Vagina (tissue), 2 donors: ENCODE measurements around the gene ANKRD24.

Experiments
- CTCF ChIP-seq, 3 experiments: fragments of 450-650 bp in 2 of 3; fragments of 200-600 bp in 1 of 3; sonication (generic) in 1 of 3; IDR thresholded peaks; one replicate each; pipeline ENCODE4 v1.5.1; 2017 to 2019; ENCODE audit warnings: antibody characterized with exemption in 3 of 3, mild to moderate bottlenecking in 2 of 3, moderate library complexity in 2 of 3
- POLR2A ChIP-seq, 2 donors: fragments of 450-650 bp; IDR thresholded peaks; one replicate each; pipeline ENCODE4 v1.6.1; 2017; ENCODE audit warnings: antibody characterized with exemption in 2 of 2, mild to moderate bottlenecking in 2 of 2, moderate library complexity in 2 of 2
- POLR2AphosphoS5 ChIP-seq, 2 donors: sonication (generic); formaldehyde crosslinking; IDR thresholded peaks; one replicate each; pipeline ENCODE4 v1.9.0; 2017; ENCODE audit warnings: antibody characterized with exemption in 2 of 2, mild to moderate bottlenecking in 2 of 2, low read depth in 1 of 2; ENCODE audit not compliant: insufficient read depth in 1 of 2

GRCh38 chr19:4187313-4188122 lies 5.0 kb downstream of the ANKRD24 start:
- TF ChIP-seq POLR2A (IDR thresholded peaks at IDR 0.05): no peak
- TF ChIP-seq CTCF (IDR thresholded peaks at IDR 0.05): no peak
- no peak for TF ChIP-seq POLR2AphosphoS5 (IDR thresholded peaks at IDR 0.05; ENCODE audit: insufficient read depth in 1 of 2, low read depth in 1 of 2)
